HG03159 (cell line): ENCODE data around the gene MT1G.
"Not testable (repeated sequence)": the region's sequence is repeated elsewhere in the genome, so short reads cannot be mapped to it uniquely, and the experiment has no call there.

Source experiments
- ATAC-seq: cut with Tn5 transposase; IDR thresholded peaks from one replicate; pipeline ENCODE4 v1.9.1; 2021; ENCODE audit warnings: mild to moderate bottlenecking, moderate library complexity; ENCODE audit not compliant: unreplicated experiment

Gene MT1G

DNA sequence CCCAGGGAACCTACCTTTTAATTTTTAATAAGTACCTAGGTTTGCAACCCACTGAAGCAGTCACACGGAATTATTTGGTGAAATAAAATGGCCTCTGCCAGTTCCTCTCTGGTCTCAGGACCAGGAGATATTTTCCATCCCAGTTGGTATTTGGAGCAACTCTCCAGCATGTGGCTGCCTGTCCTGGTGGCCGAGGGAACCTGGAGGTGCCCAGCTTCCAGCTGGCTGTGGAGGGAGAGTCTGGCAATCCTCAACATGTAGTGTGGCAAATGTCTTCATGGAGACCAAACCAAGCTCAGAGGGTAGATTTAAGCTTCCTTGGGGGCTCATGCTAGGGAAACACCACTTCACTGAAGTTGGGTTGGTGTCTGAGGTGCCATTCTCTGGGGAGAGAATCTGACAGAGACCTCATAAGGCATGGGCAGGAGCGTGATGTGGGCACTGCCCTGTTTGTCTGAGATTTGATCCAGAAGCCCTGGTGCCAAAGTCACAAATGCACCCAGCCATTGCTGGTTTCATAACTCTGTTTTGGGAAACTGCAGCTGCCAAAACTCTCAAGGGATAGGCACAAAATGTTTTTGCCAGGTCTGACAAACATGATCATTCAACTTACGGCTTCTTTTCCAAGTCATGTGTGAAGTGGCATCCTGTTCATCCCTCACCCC lies 17.2 kb upstream of the MT1G start:
- ATAC-seq, result no peak

DNA sequence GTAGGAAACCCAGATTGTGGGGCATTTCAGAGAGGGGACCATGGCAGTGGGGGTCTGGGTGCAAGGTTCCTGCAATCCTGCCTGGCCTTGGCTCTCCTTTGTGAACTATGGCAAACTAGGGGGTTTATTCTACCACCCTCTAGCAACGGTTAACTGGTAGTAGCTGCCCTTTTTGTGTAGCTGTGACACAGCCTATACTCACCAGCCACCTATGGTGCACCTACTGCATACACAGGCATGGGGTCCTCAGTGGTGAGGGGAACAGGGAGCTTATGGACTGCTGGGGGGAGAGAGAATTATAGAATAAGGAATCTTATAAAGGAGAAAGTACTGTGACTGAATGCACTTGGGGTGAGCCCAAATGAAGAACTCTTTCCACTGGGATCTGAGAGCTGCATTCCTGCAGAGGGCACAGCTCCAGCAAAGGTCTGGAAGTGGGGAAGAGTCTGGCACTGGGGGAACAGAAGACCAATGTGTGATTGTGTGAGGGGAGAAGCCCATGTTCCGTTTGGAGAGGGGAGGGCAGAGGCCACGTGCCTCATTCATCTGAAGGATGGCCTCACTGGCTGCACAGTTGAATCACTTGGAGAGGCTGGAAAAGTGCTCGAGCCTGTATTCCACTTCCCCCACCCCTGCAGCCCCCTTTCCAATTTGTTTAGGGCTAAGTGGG lies 16.5 kb upstream of the MT1G start:
- ATAC-seq, result no peak

DNA sequence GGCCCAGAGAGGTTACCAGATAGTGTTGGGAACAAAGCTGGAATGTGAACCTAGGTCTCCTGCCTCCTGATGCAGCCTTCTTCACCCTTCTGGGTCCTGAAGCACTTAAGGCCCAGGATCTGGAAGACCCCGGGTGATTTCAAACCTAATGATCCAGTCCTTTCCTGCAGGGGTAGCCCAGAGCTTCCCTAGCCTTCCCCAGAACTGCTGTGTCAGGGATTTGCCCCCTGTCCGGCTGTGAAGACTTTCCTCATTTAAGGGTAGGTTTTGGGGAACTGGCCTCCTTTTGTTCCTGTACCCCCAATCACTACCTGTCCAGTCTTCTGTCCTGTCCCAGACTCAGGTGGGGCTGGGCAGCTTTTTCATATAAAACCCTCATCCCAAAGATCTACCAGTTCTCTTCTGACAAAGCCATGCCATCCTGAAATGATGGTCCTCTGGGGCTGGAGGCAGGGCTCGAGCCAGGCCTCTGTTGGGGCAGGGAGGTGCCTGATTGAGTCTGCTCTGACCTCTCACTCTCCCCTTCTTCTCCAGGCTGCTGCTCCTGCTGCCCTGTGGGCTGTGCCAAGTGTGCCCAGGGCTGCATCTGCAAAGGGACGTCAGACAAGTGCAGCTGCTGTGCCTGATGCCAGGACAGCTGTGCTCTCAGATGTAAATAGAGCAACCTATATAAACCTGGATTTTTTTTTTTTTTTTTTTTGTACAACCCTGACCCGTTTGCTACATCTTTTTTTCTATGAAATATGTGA lies 15.7 kb upstream of the MT1G start:
- ATAC-seq, result no peak

DNA sequence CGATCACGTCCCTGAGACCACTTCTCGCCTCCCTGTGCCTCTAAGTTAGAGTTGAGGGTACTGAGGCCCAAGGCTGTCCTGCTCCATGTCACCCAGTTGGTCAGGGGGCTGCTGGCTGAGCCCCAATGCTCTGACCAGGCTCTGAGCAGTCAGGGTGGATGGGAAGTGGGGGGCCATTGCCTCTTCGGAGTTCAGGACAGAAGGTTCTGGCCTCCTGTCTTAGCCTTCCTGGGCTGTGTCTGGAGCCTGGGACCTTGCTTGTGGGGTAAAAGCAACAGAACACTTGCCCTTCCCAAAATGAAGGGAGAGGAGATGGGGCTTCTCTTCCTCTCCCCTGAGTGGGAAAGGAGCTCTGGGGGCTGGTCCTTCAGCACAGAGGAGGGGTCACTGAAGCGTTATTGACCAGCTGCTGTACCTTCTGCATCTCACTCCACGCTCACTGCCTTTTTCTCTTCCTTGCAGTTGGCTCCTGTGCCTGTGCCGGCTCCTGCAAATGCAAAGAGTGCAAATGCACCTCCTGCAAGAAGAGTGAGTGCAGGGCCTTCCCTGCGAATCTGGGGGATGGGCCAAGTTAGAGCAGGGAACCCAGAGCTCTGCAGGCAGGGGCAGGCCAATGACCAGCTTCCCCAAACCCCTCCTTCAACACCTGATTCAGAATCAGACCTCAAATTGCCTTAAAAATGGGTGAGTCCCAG lies 15.0 kb upstream of the MT1G start:
- ATAC-seq, result peak; percentile 15

DNA sequence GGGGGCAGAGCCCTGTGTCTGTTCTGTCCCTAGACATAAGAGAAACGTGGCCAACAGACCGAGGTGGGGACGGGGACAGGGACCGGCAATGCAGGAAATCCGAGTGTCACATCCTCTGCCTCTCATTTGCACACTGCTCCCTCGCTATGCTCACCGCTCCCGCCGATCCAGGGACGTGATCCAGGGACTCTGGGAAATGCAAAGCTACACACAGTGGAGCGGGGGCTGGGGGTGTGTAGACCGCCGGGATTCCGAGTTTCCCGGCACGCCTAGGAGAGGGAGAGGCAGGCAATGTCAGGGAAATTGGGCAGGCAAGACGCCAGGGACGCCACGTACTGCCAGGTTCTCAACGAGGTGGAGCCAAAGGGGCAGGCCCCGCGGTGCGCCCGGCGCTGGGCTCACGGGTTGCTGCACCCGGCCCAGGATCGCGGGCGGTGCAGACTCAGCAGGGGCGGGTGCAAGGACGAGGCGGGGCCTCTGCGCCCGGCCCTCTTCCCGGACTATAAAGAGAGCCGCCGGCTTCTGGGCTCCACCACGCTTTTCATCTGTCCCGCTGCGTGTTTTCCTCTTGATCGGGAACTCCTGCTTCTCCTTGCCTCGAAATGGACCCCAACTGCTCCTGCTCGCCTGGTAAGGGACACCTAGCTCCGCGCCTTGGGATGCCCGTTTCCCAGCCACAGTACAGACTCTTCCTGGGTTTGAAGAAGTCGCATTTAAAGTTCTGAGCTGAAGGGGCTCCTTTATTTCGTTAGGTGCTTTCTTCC lies 14.3 kb upstream of the MT1G start, which contains the start of gene MT1X:
MT1X (plus strand) TSS at position 532 of the 764 bp plus-strand sequence; CDS start at position 603, 71 bp downstream.
- ATAC-seq, result peak; percentile 99

DNA sequence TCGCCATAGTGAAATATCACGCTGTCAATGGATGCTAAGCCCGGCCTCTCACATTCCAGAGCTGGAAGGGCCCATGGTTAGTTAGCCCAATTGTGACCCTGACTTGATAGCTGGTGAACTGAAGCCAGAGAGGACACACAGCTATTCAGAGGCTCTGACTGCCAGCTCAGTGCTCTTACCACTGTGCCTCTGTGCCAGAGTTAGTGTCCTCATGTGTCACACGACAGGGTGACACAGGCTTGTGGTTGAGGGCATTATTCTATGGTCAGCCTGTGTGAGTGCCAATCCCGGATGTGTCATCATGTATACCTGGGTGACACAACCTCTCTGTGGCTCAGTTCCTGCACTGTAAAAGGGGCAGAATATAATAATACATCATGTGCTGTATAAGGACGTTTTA lies 12.0 kb upstream of the MT1G start:
- ATAC-seq, result no peak

DNA sequence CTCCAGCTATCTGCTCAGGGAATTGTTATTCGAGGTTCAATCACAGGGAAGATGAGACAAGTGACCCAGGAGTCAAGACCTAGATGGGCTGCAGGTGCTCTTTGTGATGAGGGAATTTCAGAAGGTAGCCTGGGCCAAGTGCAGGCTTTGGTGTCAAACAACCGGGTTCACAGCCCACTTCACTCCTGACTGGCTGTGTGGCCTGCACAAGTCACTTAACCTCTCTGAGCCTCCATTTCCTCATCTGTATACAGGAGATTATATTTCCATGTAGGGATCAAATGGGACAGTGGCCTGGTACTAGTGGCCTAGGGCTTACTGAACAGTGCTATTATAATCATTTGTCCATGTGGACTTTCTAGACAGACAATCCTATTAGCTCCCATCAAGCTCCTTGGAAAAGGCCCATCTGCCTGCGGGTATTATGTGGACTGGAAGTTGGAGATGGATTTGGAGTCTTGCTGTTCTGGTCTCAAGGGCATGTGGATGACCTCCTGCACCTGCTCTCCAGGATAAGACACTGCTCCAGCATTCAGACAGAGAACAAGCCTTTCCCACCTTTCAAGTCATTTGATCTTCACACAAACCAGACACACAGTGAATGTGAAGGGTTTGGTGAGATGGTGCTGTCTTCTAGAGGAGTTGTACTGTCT lies 11.3 kb upstream of the MT1G start:
- no peak for ATAC-seq

DNA sequence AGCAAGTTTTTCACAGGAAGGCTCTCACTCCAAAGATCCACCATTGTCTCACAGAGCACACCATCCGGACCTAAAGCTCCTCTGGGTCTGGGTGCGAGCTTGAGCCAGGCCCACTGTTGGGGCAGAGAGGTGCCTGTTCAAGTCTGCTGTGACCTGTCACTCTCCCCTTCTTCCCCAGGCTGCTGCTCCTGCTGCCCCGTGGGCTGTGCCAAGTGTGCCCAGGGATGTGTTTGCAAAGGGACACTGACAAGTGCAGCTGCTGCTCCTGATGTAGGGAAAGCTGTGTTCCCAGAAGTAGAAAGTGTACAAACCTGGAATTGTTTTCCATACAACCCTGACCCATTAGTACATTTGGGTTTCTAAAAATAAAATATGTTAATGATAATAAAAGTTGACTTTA lies 9.6 kb upstream of the MT1G start:
- no peak for ATAC-seq

DNA sequence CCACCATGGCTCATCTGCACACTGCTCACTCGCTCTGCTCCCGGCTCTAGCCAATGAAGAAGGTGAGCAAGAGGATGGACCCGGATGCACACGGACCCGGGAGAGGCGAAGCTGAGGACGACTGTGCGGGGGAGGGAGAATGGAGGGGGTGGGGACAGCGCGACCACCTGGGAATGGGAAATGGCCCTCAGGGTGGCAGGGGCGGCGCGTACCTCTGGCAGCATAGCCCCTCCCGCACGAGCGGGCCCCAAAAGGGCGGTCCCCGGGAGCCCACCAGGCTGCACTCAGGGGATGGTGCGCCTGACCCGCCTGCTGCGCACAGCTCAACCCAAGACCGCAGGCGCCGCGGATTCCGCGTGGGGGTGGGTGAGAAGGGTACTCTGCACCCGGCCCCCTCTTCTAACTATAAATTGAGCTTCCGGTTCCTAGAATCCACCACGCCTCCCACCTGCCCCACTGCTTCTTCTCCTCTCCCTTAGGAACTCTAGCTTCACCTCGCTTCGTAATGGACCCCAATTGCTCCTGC lies 7.9 kb upstream of the MT1G start:
- no peak for ATAC-seq

DNA sequence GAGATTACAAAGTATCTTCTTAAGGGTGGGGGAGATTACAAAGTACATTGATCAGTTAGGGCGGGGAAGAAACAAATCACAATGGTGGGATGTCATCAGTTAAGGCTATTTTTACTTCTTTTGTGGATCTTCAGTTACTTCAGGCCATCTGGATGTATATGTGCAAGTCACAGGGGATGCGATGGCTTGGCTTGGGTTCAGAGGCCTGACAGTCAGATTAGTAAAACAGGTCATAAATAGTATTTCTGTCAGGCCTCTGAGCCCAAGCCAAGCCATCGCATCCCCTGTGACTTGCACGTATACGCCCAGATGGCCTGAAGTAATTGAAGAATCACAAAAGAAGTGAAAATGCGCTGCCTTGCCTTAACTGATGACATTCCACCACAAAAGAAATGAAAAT lies 6.7 kb upstream of the MT1G start:
- ATAC-seq, result not testable (repeated sequence)

DNA sequence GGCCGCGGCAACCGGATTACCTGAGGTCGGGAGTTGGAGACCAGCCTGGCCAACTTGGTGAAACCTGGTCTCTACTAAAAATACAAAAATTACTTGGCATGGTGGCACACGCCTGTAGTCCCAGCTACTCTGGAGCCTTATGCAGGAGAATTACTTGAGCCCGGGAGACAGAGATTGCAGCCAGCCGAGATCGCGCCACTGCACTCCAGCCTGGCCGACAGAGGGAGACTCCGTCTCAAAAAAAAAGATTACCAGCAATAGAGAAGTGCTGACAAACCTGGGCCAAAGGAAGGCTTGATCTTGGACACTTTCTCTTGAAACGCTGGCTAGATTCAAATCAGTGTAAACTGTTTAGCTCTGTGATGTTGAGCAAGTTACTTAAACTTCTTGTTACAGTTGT lies 6.1 kb upstream of the MT1G start:
- no peak for ATAC-seq

DNA sequence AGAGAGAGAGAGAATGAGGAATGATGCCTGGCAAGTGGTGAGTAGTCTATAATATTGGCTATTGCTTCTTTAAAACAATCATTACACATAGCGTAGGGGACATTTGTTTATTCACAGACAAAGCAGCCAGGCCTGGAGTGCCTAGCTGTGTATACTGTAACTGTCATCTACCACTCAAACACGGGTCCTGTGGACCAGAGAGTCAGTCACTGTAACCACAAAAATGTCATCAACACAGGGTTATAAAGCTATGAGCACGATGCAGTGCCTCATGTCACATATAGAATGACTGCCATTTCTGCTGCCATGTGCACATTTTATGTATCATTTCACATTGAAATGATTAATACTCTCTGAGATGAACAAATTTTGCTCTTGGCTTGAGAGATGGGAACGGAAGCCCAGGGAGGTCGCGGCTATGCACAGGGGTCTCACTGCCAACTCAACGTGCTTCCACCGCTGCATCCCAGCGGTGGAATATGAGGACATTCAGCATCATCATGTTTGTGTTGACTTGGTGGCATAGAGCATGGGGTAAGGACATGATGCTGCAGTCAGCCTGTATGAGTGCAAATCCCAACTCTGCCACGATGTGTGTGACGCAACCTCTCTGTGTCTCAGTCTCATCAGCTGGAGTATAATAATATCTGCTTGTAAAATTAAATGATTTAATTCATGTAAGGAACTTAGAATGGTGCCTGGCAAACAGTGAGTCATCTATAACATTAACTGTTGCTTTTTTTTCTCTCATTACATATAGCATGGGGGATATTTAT lies 5.1 kb upstream of the MT1G start:
- ATAC-seq, result no peak

DNA sequence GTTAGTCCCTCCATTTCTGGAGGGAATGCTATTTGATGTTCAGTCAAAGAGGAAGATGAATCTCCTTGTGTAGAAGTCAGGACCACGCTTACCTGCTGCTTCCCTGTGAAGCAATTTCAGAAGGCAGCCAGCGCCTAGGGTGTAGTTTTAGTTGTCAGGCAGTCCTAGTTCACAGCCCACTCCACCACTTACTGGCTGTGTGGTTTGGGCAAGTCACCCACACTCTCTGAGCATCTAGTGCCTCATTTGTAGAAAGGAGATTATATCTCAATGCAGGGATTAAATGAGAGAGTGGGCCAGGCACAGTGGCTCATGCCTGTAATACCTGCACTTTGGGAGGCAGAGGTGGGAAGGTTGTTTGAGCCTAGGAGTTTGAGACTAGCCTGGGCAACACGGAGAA lies 4.3 kb upstream of the MT1G start:
- ATAC-seq, result not testable (repeated sequence)

DNA sequence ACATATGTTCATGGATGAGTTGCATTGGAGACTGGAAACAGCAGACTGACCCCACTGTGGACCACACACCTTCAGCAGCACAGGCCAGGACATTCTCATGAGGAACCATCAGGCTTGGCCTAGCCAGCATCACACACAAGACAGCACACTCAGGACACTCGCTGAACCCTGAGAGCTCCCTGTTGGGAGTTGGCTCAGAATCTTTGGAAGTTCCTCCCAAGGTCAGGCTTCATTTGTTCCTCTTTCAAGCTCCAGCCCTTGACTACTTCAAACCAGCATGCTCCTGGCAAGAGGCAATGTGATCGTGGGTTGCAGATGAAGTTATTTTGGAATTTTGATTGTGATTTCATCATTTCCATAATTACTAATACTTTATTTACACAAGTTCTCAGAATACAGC lies 3.8 kb upstream of the MT1G start:
- ATAC-seq, result not testable (repeated sequence)

DNA sequence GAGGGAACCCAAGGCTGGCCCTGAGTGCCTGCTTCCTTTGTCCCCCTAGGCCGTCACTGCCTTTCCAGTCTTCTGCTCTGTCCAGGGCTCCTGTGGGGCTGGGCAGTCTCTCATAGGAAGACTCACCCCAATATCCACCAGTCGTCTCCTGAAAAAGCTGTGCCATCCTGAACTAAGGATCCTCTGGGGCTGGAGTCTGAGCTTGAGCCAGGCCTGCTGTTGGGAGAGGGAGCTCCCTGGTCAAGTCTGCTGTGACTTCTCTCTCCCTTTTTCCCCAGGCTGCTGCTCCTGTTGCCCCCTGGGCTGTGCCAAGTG lies 2.7 kb upstream of the MT1G start:
- ATAC-seq, result no peak

DNA sequence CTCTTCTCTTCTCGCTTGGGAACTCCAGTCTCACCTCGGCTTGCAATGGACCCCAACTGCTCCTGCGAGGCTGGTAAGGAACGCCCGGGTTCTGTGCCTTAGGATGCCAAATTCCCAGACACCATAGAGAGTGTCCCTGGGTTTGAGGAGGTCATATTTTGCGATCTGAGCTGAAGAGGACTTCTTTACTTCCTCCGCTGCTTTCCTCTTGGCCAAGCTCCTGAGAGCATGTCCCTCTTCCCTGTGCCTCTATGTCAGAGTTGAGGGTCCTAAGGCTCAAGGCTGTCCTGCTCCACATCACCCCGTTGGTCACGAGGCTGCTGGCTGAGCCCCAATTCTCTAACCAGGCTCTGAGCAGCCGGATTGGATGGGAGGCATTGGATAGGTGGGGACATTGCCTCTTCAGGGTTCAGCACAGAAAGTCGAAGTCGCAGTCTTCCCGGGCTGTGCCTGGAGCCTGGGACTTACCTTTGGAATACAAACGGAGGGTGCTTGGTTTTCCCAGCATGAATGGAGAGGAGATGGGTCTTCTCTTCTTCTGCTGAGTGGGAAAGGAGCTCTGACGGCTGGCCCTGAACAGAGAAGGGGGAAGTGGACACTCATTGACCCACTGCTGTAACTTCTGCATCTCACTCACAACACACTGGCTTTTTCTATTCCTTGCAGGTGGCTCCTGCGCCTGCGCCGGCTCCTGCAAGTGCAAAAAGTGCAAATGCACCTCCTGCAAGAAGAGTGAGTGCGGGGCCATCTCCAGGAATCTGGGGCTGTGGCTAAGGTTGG lies 2.2 kb upstream of the MT1G start:
- ATAC-seq, result no peak

DNA sequence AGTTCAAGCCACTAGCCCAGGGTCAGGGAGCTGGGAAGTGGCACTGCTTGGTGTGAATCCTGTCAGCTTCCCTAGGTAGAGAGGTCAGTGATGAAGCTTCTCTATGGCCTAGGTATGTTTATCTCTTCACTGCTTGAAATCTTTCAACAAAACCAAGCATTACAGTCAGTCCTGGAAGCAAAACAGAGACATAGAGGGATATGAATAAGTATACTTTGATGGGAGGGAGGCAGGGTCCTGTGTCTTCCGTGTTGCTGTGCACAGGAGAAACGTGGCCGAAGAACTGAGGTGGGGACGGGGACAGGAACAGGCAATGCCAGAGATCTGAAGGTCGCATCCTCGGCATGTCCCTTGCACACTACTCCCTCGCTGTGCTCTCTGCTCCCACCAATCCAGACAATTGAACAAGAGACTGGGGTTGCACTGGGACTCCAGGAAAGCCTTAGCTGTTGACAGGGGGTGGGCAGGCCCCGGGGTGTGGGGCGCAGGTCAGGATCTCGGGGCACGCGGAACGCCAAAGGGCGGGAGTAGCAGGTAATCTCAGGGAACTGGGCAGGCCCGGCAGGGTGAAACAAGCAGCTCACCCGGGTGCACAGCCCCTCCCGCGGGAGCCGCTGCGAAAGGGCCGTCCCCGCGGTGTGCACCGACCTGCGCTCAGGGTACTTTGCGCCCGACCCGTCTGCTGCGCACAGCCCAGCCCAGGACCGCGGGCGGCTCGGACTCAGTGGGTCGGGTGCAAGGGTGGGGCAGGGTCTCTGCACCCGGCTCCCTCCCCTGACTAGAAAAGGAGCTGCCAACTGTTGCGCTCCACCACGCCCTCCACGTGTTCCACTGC lies 1.4 kb upstream of the MT1G start, which contains the start of gene MT1H:
MT1H (plus strand) TSS at position 810 of the 835 bp plus-strand sequence. CDS start 71 bp downstream, outside the sequence.
- ATAC-seq, result no peak
